ENCODE measurements around the gene UBE2C.

DNA sequence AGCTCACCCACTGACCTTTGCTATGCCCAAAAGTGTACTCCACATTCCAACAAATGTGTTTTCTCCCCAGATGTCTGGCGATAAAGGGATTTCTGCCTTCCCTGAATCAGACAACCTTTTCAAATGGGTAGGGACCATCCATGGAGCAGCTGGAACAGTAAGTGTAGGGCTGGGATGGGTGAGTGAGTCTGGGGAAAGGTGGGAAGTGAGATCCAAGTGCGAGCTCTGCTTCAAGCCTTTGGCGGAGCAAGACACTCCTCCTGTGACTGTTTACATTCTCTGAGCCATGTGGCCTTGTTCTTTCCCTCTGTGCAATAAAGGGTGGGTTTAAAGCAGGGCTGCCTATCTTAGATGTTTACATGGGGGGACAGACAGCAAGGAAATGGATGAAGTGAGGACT lies 1.9 kb downstream of the UBE2C start:
- TF ChIP-seq, protein P1, sequence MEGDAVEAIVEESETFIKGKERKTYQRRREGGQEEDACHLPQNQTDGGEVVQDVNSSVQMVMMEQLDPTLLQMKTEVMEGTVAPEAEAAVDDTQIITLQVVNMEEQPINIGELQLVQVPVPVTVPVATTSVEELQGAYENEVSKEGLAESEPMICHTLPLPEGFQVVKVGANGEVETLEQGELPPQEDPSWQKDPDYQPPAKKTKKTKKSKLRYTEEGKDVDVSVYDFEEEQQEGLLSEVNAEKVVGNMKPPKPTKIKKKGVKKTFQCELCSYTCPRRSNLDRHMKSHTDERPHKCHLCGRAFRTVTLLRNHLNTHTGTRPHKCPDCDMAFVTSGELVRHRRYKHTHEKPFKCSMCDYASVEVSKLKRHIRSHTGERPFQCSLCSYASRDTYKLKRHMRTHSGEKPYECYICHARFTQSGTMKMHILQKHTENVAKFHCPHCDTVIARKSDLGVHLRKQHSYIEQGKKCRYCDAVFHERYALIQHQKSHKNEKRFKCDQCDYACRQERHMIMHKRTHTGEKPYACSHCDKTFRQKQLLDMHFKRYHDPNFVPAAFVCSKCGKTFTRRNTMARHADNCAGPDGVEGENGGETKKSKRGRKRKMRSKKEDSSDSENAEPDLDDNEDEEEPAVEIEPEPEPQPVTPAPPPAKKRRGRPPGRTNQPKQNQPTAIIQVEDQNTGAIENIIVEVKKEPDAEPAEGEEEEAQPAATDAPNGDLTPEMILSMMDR (IDR thresholded peaks at IDR 0.05): no peak
- no peak for TF ChIP-seq POLR2A (IDR thresholded peaks at IDR 0.05; ENCODE audit: low read depth)
- TF ChIP-seq POLR2AphosphoS5 (IDR thresholded peaks at IDR 0.05): no peak
- no peak for TF ChIP-seq EP300 (IDR thresholded peaks at IDR 0.05)

All from esophagus muscularis mucosa (tissue), 4 donors.